Liver (tissue), 9 donors: ENCODE measurements around the gene KRT75. TPM values are rescaled to one million over a fixed set of nuclear protein-coding genes. Genes with fewer than 3 reads are reported as not detected.

Experiments
- DNase-seq: peaks from one replicate; pipeline ENCODE4 v3.0.0-alpha.2; 2017; ENCODE audit warnings: low spot score
- H3K27ac ChIP-seq, 2 donors: one replicate each; pipeline ENCODE4 v1.7.0; 2013; ENCODE audit warnings: inconsistent platforms in 2 of 2, low read length in 2 of 2, control low read depth in 1 of 2, low read depth in 1 of 2, mild to moderate bottlenecking in 1 of 2
- H3K27me3 ChIP-seq, 4 donors: one replicate each; pipeline versions ENCODE4 v1.6.1 to v1.7.0; 2013; ENCODE audit warnings: low read length in 3 of 4, inconsistent platforms in 1 of 4, mild to moderate bottlenecking in 1 of 4, moderate library complexity in 1 of 4; ENCODE audit not compliant: control insufficient read depth in 4 of 4, insufficient read depth in 4 of 4
- H3K36me3 ChIP-seq, 4 donors: one replicate each; pipeline versions ENCODE4 v1.6.1 to v1.7.0; 2013; ENCODE audit warnings: low read length in 3 of 4, mild to moderate bottlenecking in 3 of 4, low read depth in 1 of 4, moderate library complexity in 1 of 4; ENCODE audit not compliant: control insufficient read depth in 4 of 4, insufficient read depth in 3 of 4
- H3K4me1 ChIP-seq, 4 donors: one replicate each; pipeline versions ENCODE4 v1.6.1 to v1.7.0; 2013; ENCODE audit warnings: low read length in 3 of 4, mild to moderate bottlenecking in 3 of 4, moderate library complexity in 1 of 4; ENCODE audit not compliant: control insufficient read depth in 4 of 4, insufficient read depth in 4 of 4
- H3K4me3 ChIP-seq, 3 donors: one replicate each; pipeline versions ENCODE4 v1.6.1 to v1.7.0; 2013; ENCODE audit warnings: low read length in 3 of 3, control low read depth in 1 of 3, low read depth in 1 of 3, mild to moderate bottlenecking in 1 of 3
- H3K9ac ChIP-seq, 2 donors: one replicate each; pipeline ENCODE4 v1.7.0; 2013; ENCODE audit warnings: low read length in 2 of 2, mild to moderate bottlenecking in 2 of 2, moderate library complexity in 2 of 2, control low read depth in 1 of 2, low read depth in 1 of 2
- H3K9me3 ChIP-seq, 4 donors: one replicate each; pipeline versions ENCODE4 v1.6.1 to v1.7.0; 2013; ENCODE audit warnings: low read length in 3 of 4; ENCODE audit not compliant: control insufficient read depth in 4 of 4
- EGR1 ChIP-seq, 2 donors: IDR thresholded peaks; 2 replicates each; pipeline ENCODE4 v1.6.1; 2016 to 2018; ENCODE audit warnings: antibody characterized with exemption in 2 of 2, low read depth in 2 of 2
- FOXA1 ChIP-seq: IDR thresholded peaks from 2 replicates; pipeline ENCODE4 v1.6.1; 2016; ENCODE audit warnings: antibody characterized with exemption
- FOXA2 ChIP-seq: IDR thresholded peaks from 2 replicates; pipeline ENCODE4 v1.6.1; 2016; ENCODE audit warnings: antibody characterized with exemption
- GABPA ChIP-seq, 2 donors: IDR thresholded peaks in 1 of 2; conservative IDR thresholded peaks in 1 of 2; 2 replicates each; pipeline ENCODE4 v1.6.1; 2016; ENCODE audit warnings: antibody characterized with exemption in 2 of 2, mild to moderate bottlenecking in 1 of 2, moderate library complexity in 1 of 2
- HNF4A ChIP-seq, 2 donors: conservative IDR thresholded peaks; 2 replicates each; pipeline ENCODE4 v1.6.1; 2016; ENCODE audit warnings: antibody characterized with exemption in 2 of 2, mild to moderate bottlenecking in 2 of 2
- HNF4G ChIP-seq: IDR thresholded peaks from 2 replicates; pipeline ENCODE4 v1.6.1; 2016; ENCODE audit warnings: antibody characterized with exemption
- NR2F2 ChIP-seq: IDR thresholded peaks from 2 replicates; pipeline ENCODE4 v1.6.1; 2016; ENCODE audit warnings: antibody characterized with exemption
- RAD21 ChIP-seq, 2 donors: IDR thresholded peaks; 2 replicates each; pipeline ENCODE4 v1.6.1; 2016; ENCODE audit warnings: antibody characterized with exemption in 2 of 2, mild to moderate bottlenecking in 2 of 2
- RXRA ChIP-seq, 2 donors: IDR thresholded peaks; 2 replicates each; pipeline ENCODE4 v1.6.1; 2017 to 2018; ENCODE audit warnings: antibody characterized with exemption in 2 of 2, mild to moderate bottlenecking in 1 of 2
- SP1 ChIP-seq: IDR thresholded peaks from 2 replicates; pipeline ENCODE4 v1.6.1; 2018; ENCODE audit warnings: antibody characterized with exemption, mild to moderate bottlenecking
- YY1 ChIP-seq: IDR thresholded peaks from 2 replicates; pipeline ENCODE4 v1.6.1; 2016; ENCODE audit warnings: antibody characterized with exemption, mild to moderate bottlenecking
- WGBS: extraction: QIAGEN DNeasy Blood & Tissue Kit; methylation state at CpG from one replicate; pipeline ENCODE4 v1.1.7; 2013; 5-methylcytosine and 5-hydroxymethylcytosine counted together
- polyA plus RNA-seq, 2 donors: library from polyadenylated mRNA; stranded (reverse) in 1 of 2; unstranded in 1 of 2; fragments of 200-250 nt in 1 of 2; fragments of >200 nt in 1 of 2; fragmentation: Nextera tagmentation in 1 of 2; extraction: Ambion mirVana in 1 of 2; gene quantifications; one replicate each; pipeline versions ENCODE4 v1.2.1 to v1.2.3, GENCODE V29; 2013 to 2015
- total RNA-seq, 2 donors: library from RNA; depleted of rRNA; stranded (reverse); fragments of >200 nt; gene quantifications; one replicate each; pipeline ENCODE4 v1.2.3, GENCODE V29; 2014
- TF ChIP-seq, protein P1 (sequence below): IDR thresholded peaks from 2 replicates; pipeline ENCODE4 v1.6.1; 2016; ENCODE audit warnings: antibody characterized with exemption
- TF ChIP-seq, protein P2 (sequence below): IDR thresholded peaks from 2 replicates; pipeline ENCODE4 v1.6.1; 2016; ENCODE audit warnings: antibody characterized with exemption, mild to moderate bottlenecking
- TF ChIP-seq, protein P3 (sequence below): fragments of 150-350 bp; IDR thresholded peaks from 2 replicates; pipeline ENCODE4 v1.5.1; 2017; ENCODE audit warnings: improper control_type of control experiment, low read depth, low read length; ENCODE audit not compliant: missing input control
- donor health status: healthy.
- donor health status: healthy.
- donor health status: healthy.
- donor health status: healthy.
- donor health status: healthy.

KRT75 gene
- total and polyA plus RNA-seq, 4 donors = not detected

DNA sequence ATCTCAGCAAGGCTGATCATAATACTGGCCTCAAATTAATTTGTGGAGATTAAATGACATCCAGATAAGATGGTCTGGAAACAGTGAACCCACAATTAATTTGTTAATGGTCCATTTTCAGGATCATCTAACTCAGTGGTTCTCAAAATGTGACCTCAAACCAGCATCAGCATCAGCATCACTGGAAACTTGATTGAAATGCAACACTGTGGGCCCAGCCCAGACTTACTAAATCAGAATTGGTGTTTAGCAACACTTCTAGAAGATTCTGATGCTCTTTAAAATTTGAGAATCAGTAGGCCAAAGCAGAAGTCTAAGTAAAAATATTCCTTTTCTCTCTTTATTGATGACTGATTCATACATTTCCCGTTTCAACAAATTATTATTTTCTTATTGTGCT lies 17.4 kb downstream of the KRT75 start:
- WGBS = 75% methylated on average over 1 of the region's 1 CpG
- Histone ChIP-seq H3K27me3 (peaks cover 0 to 4% (median 0%) of the 10 kb centered on the region in 4 donors), H3K27ac (no peak overlapping the region), H3K36me3 (no peaks in the 10 kb centered on the region), H3K4me1 (no peaks in the 10 kb centered on the region), H3K9me3 (no peaks in the 10 kb centered on the region), H3K9ac (no peak overlapping the region), H3K4me3 (no peak overlapping the region)
- TF ChIP-seq, protein P1, sequence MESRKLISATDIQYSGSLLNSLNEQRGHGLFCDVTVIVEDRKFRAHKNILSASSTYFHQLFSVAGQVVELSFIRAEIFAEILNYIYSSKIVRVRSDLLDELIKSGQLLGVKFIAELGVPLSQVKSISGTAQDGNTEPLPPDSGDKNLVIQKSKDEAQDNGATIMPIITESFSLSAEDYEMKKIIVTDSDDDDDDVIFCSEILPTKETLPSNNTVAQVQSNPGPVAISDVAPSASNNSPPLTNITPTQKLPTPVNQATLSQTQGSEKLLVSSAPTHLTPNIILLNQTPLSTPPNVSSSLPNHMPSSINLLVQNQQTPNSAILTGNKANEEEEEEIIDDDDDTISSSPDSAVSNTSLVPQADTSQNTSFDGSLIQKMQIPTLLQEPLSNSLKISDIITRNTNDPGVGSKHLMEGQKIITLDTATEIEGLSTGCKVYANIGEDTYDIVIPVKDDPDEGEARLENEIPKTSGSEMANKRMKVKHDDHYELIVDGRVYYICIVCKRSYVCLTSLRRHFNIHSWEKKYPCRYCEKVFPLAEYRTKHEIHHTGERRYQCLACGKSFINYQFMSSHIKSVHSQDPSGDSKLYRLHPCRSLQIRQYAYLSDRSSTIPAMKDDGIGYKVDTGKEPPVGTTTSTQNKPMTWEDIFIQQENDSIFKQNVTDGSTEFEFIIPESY = no peak
- no peak for TF ChIP-seq FOXA2
- TF ChIP-seq, protein P2, sequence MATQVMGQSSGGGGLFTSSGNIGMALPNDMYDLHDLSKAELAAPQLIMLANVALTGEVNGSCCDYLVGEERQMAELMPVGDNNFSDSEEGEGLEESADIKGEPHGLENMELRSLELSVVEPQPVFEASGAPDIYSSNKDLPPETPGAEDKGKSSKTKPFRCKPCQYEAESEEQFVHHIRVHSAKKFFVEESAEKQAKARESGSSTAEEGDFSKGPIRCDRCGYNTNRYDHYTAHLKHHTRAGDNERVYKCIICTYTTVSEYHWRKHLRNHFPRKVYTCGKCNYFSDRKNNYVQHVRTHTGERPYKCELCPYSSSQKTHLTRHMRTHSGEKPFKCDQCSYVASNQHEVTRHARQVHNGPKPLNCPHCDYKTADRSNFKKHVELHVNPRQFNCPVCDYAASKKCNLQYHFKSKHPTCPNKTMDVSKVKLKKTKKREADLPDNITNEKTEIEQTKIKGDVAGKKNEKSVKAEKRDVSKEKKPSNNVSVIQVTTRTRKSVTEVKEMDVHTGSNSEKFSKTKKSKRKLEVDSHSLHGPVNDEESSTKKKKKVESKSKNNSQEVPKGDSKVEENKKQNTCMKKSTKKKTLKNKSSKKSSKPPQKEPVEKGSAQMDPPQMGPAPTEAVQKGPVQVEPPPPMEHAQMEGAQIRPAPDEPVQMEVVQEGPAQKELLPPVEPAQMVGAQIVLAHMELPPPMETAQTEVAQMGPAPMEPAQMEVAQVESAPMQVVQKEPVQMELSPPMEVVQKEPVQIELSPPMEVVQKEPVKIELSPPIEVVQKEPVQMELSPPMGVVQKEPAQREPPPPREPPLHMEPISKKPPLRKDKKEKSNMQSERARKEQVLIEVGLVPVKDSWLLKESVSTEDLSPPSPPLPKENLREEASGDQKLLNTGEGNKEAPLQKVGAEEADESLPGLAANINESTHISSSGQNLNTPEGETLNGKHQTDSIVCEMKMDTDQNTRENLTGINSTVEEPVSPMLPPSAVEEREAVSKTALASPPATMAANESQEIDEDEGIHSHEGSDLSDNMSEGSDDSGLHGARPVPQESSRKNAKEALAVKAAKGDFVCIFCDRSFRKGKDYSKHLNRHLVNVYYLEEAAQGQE = no peak
- TF ChIP-seq RAD21 (IDR thresholded peaks at IDR 0.05) = no peak
- TF ChIP-seq GABPA (IDR thresholded peaks at IDR 0.05 in 1 of 2, conservative IDR thresholded peaks at IDR 0.05 in 1 of 2) = no peak
- no peak for TF ChIP-seq EGR1 (IDR thresholded peaks at IDR 0.05; ENCODE audit: low read depth in 2 of 2)
- TF ChIP-seq HNF4A (conservative IDR thresholded peaks at IDR 0.05) = no peak
- TF ChIP-seq FOXA1 = no peak
- TF ChIP-seq SP1 = no peak
- TF ChIP-seq, protein P3, sequence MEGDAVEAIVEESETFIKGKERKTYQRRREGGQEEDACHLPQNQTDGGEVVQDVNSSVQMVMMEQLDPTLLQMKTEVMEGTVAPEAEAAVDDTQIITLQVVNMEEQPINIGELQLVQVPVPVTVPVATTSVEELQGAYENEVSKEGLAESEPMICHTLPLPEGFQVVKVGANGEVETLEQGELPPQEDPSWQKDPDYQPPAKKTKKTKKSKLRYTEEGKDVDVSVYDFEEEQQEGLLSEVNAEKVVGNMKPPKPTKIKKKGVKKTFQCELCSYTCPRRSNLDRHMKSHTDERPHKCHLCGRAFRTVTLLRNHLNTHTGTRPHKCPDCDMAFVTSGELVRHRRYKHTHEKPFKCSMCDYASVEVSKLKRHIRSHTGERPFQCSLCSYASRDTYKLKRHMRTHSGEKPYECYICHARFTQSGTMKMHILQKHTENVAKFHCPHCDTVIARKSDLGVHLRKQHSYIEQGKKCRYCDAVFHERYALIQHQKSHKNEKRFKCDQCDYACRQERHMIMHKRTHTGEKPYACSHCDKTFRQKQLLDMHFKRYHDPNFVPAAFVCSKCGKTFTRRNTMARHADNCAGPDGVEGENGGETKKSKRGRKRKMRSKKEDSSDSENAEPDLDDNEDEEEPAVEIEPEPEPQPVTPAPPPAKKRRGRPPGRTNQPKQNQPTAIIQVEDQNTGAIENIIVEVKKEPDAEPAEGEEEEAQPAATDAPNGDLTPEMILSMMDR = no peak
- no peak for TF ChIP-seq YY1
- no peak for TF ChIP-seq NR2F2
- TF ChIP-seq HNF4G = no peak
- TF ChIP-seq RXRA (IDR thresholded peaks at IDR 0.05) = no peak
- DNase-seq = no peak

DNA sequence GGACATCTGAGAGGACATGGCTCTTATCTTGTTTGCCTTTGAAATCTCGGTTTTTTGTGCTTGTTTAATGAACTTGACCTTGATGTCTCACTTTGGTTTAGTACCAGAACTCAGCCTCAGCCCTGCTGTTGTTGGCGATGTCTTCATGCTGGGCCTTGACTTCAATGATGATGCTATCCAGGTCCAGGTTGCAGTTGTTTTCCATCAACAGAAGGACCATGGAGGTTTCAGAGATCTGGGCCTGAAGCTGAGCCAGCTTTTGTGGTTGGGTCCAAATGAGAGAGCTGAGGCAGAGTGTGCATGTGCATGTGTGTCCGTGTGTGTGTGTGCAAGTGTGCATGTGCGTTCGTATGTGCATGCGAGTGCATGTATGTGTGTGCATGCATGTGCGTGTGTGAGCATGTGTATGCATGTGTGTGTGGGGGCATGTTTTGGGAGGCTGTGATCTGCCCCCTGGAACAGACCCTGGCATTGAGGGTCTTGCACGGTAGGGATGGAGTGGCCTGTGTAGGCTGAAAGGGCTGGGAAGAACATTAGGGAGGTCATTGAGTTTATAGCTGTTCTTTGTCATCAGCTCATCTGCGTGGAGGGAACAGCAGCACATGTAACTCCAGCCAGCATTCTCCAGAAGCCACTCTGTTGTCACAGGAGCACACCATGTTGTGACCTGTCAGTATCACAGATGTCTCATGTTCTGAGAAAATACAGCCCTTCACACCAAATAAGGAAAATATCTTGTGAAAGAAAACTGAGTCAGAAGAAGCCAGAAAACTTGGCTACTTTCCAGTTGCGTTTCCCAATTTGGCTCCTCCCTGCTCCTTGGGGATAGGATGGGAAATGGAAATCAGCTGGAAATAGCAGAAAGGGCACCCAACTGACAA lies 18.1 kb downstream of the KRT75 start:
- 69% methylated on average over 10 of the region's 10 CpGs for WGBS
- Histone ChIP-seq H3K36me3 (no peaks in the 10 kb centered on the region), H3K27ac (no peak overlapping the region), H3K4me3 (no peak overlapping the region), H3K9me3 (no peaks in the 10 kb centered on the region), H3K27me3 (no peaks in the 10 kb centered on the region), H3K9ac (no peak overlapping the region), H3K4me1 (no peaks in the 10 kb centered on the region)
- TF ChIP-seq FOXA1 (no peak), NR2F2 (peak; percentile 51), RXRA (IDR thresholded peaks at IDR 0.05) (peak in 1 of 2 donors; percentile 4)
- no peak for DNase-seq
